ENCODE data around the gene RPS6KA3. TPM values are rescaled to one million over a fixed set of nuclear protein-coding genes. Genes with fewer than 3 reads are reported as not detected.

RPS6KA3 gene
- total RNA-seq, 2 experiments from 2014 or later: 58.7 to 62.0 TPM

DNA sequence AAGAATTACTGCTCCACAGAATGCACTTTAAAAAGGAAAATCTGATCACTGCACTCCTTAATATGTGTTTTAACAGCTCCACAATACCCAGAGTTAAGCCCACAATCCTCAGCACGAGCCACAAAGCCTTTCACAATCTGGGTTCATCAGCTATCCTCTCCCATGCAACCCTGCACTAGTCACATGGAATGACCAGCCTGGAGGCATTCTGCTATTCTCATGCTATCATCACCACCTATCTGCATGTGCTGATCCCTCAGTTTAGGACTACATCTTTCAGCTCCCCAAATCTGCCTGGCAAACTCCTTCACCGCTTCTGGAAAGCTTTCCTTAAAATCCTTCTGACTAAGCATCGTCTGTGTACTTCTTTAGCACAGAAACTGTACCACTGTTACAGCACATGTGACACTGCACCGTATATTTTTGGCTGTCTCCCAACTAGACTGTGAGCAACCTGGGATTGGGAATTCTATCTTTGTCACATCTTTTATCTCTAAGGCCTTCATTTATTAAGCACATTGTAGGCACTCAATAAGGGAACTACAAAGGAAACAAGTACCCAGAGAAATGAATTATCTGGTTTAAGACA is 106.8 kb downstream of the RPS6KA3 start:
- no peaks in the 10 kb centered on the region for H3K27me3 Mint-ChIP-seq
- peaks cover 25% of the 10 kb centered on the region for H3K36me3 Mint-ChIP-seq
- no peak overlapping the region for H3K4me3 Mint-ChIP-seq
- H3K4me1 Mint-ChIP-seq: no peaks in the 10 kb centered on the region
- no peak for DNase-seq
- H3K27ac Mint-ChIP-seq: no peak overlapping the region
- H3K9me3 Mint-ChIP-seq: no peaks in the 10 kb centered on the region

DNA sequence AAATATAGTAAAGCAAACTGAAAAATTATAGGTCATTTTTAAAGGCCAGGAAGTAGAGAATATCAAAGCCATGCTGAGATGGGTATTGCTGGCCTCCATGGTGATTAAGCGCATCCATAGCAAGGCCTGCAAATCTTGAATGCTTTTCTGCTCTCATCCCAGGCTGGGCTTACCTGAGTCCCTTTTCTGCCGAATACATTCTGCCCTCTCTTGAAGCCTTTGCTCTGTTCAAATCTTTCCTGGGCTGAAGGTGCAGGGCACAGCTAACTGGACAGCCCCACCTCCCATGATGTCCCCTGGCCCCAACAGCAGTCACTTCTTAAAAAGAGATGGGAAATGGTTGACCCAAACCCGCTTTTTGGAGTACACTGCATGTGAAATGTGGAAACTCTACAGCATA is 115.0 kb downstream of the RPS6KA3 start:
- no peak for DNase-seq
- no peak overlapping the region for H3K4me3 Mint-ChIP-seq
- peaks cover 5% of the 10 kb centered on the region for H3K4me1 Mint-ChIP-seq

DNA sequence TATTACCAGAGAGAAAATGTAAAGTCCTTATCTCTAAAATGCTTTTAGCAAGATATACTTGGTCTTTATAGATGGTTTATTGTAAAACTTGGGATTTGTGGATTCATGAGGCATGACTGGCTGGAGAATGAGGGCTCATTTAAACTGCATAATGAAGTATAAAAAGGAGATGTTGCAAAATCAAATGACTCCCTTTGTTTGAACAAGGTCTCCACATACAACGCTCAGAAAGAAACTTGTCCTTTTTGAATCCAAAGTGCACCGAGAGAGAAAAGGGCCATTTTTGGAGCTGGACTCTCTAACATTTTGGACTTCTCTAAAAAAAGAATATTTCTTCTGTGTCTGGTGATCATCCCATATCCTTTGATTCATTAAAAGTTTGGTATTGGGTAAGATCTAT is 117.4 kb downstream of the RPS6KA3 start:
- no peaks in the 10 kb centered on the region for H3K27me3 Mint-ChIP-seq
- no peak for DNase-seq
- H3K4me1 Mint-ChIP-seq: peaks cover 12% of the 10 kb centered on the region
- no peak overlapping the region for H3K4me3 Mint-ChIP-seq
- no peak overlapping the region for H3K27ac Mint-ChIP-seq
- H3K9me3 Mint-ChIP-seq: no peaks in the 10 kb centered on the region
- H3K36me3 Mint-ChIP-seq: peaks cover 16% of the 10 kb centered on the region

More for the DNA sequence above, 115.0 kb downstream of the RPS6KA3 start:
- H3K36me3 Mint-ChIP-seq: peaks cover 23% of the 10 kb centered on the region
- no peak overlapping the region for H3K27ac Mint-ChIP-seq
- no peaks in the 10 kb centered on the region for H3K9me3 Mint-ChIP-seq
- H3K27me3 Mint-ChIP-seq: no peaks in the 10 kb centered on the region

DNA sequence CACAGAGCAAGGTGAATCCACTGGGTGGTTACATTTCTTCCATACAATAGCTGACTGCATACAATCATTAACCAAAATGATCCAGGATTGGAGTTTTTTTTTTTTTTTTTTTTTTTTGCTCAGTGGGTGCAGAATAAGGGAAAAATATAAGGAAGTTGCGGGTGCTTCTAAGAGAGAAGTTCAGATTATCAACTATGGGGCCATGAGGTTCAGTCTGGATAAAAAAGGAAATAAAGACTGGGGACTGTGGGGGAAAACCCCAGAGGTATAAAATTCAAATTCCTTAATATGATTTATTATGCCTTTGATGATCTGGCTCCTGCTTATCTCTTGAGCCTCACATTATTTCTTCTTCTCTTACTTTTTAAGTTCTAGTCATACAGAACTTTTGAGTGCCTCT is 119.1 kb downstream of the RPS6KA3 start:
- Mint-ChIP-seq H3K4me1 (peaks cover 19% of the 10 kb centered on the region), H3K4me3 (no peak overlapping the region), H3K9me3 (no peaks in the 10 kb centered on the region), H3K27me3 (no peaks in the 10 kb centered on the region), H3K36me3 (peaks cover 13% of the 10 kb centered on the region), H3K27ac (no peak overlapping the region)
- DNase-seq: no peak

DNA sequence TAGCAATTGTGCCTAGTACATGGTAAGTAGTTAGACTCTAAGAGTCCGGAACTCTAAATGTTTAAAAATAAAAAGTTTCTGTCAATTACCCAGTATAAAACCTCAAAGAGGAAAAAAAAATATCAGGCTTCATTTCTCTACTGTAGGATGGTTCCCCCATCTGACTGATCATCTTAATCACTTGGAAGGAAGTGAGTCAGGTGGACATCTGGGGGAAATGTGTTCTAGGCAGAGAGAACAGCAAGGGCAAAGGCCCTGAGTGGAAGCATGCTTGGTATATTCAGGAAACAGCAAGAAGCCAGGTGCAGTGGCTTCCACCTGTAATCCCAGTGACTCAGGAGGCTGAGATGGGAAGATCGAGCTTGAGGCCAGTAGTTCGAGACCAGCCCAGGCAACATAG is 122.2 kb downstream of the RPS6KA3 start:
- H3K9me3 Mint-ChIP-seq: no peaks in the 10 kb centered on the region
- peaks cover 25% of the 10 kb centered on the region for H3K4me1 Mint-ChIP-seq
- H3K36me3 Mint-ChIP-seq: peaks cover 13% of the 10 kb centered on the region
- no peak for DNase-seq
- no peaks in the 10 kb centered on the region for H3K27me3 Mint-ChIP-seq
- peak overlapping the region; percentile 70 for H3K27ac Mint-ChIP-seq
- no peak overlapping the region for H3K4me3 Mint-ChIP-seq

DNA sequence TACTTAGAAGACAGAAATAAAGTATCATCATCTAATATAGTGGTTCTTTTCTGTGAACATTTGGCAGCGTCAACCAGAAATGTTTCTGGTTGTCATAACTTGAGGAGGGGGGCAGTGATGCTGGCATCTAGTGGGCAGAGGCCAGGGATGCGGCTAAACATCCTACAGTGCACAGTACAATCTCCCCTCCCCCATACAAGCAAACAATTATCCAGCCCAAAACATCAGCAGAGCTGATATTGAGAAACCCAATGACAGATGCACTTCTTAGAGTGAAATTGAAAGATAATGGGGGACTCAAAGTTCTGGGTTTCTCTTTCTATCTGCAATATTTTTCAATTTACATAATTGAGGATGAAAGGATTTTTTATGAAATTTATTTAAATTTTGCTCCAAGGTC is 123.1 kb downstream of the RPS6KA3 start:
- DNase-seq: no peak
- H3K27me3 Mint-ChIP-seq: no peaks in the 10 kb centered on the region
- peaks cover 32% of the 10 kb centered on the region for H3K4me1 Mint-ChIP-seq
- no peaks in the 10 kb centered on the region for H3K9me3 Mint-ChIP-seq
- H3K4me3 Mint-ChIP-seq: no peak overlapping the region
- no peak overlapping the region for H3K27ac Mint-ChIP-seq
- H3K36me3 Mint-ChIP-seq: peaks cover 20% of the 10 kb centered on the region

DNA sequence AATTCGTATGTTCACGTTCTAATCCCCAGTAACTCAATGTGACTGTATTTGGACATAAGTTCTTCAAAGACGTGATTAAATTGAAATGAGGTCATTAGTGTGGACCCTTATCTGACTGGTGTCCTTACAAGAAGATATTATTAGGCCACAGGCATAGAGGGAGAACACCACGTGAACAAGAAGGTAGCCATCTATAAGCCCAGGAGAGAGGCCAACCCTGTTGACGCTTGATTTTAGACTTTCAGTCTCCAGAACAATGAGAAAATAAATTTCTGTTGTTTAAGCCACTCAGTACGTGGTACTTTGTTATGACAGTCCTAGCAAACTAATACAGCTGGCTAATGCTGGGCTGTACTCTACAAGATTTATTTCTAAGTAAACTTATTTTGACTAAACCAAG is 123.6 kb downstream of the RPS6KA3 start:
- Mint-ChIP-seq H3K36me3 (peaks cover 20% of the 10 kb centered on the region), H3K9me3 (no peaks in the 10 kb centered on the region), H3K27me3 (no peaks in the 10 kb centered on the region), H3K4me1 (peaks cover 30% of the 10 kb centered on the region), H3K4me3 (peak overlapping the region; percentile 67), H3K27ac (no peak overlapping the region)
- no peak for DNase-seq

DNA sequence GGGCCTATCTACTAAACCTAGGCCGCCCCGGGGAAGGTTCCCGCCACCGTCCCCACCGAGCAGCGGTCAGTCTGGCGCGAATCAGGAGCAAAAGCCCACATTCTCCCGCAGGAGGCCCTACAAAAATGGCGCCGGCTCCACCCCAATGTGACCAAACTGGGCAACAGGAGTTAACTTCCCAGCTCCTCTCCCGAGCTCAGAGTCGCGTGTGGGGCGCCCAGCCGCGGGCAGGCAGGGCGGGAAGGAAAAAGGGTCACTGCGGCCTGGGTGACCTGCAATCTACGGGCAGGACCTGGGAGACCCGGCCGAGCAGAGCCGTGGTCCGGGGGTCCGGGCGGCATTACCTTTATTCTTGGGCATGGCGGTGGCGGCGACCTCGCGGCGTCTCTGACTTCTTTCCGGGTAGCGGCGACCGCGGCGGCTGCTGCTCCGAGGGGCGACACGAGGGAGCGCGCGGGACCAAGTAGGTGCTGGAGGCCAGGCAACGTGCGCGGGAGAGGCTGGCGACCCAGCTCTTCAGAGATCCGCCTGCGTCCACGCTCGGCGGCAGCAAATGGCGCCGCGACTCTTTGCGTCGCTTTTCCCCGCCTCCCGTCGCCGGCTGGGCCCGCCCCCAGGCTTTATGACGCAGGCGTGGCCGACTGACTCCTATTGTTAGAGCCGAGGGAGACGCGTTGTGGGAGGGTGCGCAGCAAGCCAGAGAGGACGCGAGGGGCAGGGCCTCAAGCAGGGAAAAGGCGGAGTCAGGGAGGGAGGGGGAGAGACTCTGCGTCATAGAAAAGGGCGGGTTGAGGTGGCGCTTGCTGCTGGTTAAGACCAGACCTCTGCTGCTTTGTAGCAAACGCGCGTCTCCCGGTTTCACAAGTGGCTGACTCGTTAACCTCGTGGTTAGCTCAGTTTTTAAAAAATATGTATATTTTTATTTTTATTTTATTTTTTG is 125.2 kb downstream of the RPS6KA3 start, which contains the start of gene EIF1AX:
TSS of gene EIF1AX (minus strand) at position 558 of the 940 bp plus-strand sequence. CDS start at position 360, 198 bp downstream.
- peaks cover 20% of the 10 kb centered on the region for H3K36me3 Mint-ChIP-seq
- H3K4me1 Mint-ChIP-seq: peaks cover 30% of the 10 kb centered on the region
- DNase-seq: peak; percentile 93

DNA sequence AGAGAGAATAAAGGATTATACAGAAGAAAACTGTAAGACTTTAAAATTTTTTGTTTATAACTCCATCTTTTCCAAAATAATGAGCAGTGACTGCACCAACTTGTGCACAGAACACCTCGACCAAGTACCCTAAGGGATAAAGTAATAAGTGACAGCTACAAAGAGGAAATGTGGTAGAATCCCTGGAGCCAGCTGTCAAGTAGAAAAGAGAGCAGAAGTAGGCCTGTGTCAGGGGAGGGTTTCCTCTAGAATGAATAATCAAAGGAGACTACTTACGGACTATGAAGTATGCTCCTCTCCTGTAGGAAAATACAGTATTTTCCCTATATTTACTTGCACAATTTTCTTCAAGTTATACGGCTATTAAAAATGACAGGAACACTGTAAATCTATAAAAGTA is 126.3 kb downstream of the RPS6KA3 start:
- peak overlapping the region; percentile 86 for H3K4me3 Mint-ChIP-seq
- peak overlapping the region; percentile 74 for H3K27ac Mint-ChIP-seq
- no peaks in the 10 kb centered on the region for H3K9me3 Mint-ChIP-seq
- no peak for DNase-seq
- H3K4me1 Mint-ChIP-seq: peaks cover 37% of the 10 kb centered on the region
- H3K36me3 Mint-ChIP-seq: peaks cover 31% of the 10 kb centered on the region
- no peaks in the 10 kb centered on the region for H3K27me3 Mint-ChIP-seq

More for the DNA sequence above, 125.2 kb downstream of the RPS6KA3 start, which contains the start of gene EIF1AX:
- Mint-ChIP-seq H3K4me3 (peak within 1 kb of the TSS; percentile 86), H3K9me3 (no peaks in the 10 kb centered on the region), H3K27me3 (no peaks in the 10 kb centered on the region), H3K27ac (peak within 1 kb of the TSS; percentile 87)

DNA sequence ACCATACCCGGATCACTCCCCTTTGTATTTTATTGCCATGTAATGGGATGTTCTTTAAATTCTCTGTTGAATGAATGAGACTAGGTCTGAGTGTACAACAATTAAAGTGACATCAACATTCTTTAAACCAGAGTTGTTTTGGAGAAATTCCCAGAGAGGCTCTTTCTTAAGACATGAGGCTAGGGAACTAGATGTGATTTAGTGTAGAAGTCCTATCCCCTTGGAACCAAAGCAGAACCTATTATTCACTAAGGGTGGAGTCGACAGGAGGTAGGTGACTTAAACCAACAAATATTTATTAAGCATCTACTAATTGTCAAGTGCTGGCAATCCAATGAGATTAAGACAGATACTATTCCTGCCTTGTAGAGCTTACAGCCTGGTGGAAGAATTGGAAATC is 126.7 kb downstream of the RPS6KA3 start:
- Mint-ChIP-seq H3K27ac (peak overlapping the region; percentile 74), H3K4me1 (peaks cover 37% of the 10 kb centered on the region), H3K4me3 (peak overlapping the region; percentile 86), H3K9me3 (no peaks in the 10 kb centered on the region), H3K36me3 (peaks cover 30% of the 10 kb centered on the region), H3K27me3 (no peaks in the 10 kb centered on the region)
- DNase-seq: no peak

DNA sequence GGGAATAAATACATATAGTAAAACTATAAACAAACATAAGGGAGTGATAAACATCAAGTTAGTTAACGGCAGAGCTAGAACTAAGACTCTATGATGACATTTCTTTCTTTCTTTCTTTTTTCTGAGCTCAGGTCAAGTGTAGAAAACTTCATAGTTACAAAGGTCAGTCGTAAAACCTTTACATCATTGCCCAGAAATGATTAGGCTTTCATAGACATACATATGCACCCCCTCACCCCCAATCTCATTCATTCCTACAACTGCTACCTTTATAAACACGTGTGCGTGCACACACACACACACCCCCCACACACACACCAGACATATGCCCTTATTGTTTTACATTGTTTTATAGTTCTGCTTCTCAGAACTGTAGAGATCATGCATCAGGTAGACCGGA is 130.8 kb downstream of the RPS6KA3 start:
- H3K4me3 Mint-ChIP-seq: no peak overlapping the region
- H3K4me1 Mint-ChIP-seq: peaks cover 23% of the 10 kb centered on the region
- no peaks in the 10 kb centered on the region for H3K27me3 Mint-ChIP-seq
- peak overlapping the region; percentile 30 for H3K27ac Mint-ChIP-seq
- H3K36me3 Mint-ChIP-seq: peaks cover 28% of the 10 kb centered on the region
- no peak for DNase-seq
- no peaks in the 10 kb centered on the region for H3K9me3 Mint-ChIP-seq

DNA sequence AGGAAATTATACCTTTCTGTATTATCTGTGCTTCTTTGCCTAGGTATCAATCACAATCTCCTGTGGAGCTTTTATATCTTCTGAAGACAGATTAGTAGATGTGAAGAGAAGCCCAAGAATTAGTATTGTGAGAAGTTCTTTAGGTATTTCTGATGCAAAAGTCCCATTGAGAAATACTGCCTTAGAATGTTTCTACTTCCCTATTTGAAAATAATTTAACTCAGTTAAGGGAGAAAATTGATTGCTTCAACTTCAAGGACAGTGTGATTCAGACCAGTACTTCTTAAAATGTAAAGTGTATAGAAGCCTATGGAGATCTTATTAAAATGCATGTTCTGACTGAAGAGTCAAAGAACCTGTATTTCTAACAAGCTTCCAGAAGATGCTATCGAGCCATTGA is 134.0 kb downstream of the RPS6KA3 start:
- Mint-ChIP-seq H3K36me3 (peaks cover 11% of the 10 kb centered on the region), H3K9me3 (no peaks in the 10 kb centered on the region), H3K4me3 (no peak overlapping the region), H3K4me1 (peaks cover 12% of the 10 kb centered on the region), H3K27ac (peak overlapping the region; percentile 38), H3K27me3 (no peaks in the 10 kb centered on the region)
- no peak for DNase-seq

DNA sequence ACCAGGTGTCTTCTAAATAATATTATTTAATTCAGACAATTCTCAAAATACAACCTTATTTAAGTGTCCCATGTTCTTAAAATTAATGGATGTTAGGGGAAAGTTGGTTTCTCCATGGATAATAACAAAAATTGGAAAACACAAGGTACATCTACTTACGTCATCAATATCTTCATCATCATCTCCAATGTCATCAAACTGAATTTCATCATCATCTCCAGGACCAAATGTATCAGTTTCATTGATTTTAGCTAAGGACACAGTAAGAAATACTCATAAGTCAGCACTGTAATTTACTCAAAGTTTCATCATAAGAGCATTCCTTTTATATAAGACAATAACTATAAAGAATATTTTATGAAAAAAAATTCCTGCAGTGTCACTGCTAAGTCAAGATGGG is 136.4 kb downstream of the RPS6KA3 start:
- no peaks in the 10 kb centered on the region for H3K36me3 Mint-ChIP-seq
- H3K4me1 Mint-ChIP-seq: peaks cover 2% of the 10 kb centered on the region
- H3K27ac Mint-ChIP-seq: no peak overlapping the region
- no peaks in the 10 kb centered on the region for H3K9me3 Mint-ChIP-seq
- no peak for DNase-seq
- no peak overlapping the region for H3K4me3 Mint-ChIP-seq
- no peaks in the 10 kb centered on the region for H3K27me3 Mint-ChIP-seq

DNA sequence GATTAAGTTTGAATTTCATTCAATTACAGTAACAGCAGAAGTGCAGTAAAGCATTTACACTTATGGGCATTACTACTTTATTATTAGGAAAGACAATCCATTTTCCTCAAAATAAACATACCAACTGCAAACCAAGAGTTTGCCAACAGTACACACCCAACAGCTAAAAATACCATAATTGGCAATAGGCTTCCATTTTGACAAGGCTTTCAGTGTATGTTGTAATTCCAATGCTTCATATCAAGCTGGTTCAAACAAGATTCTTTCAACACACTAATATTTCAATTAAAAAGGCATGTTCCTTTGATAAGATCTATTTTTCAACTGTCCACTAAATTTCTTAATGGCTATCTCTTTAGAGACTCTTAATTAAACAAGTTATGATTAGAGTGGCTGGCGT is 137.2 kb downstream of the RPS6KA3 start:
- no peaks in the 10 kb centered on the region for H3K27me3 Mint-ChIP-seq
- no peak for DNase-seq
- no peaks in the 10 kb centered on the region for H3K9me3 Mint-ChIP-seq
- no peak overlapping the region for H3K4me3 Mint-ChIP-seq
- H3K36me3 Mint-ChIP-seq: no peaks in the 10 kb centered on the region
- H3K27ac Mint-ChIP-seq: no peak overlapping the region
- H3K4me1 Mint-ChIP-seq: peaks cover 2% of the 10 kb centered on the region

DNA sequence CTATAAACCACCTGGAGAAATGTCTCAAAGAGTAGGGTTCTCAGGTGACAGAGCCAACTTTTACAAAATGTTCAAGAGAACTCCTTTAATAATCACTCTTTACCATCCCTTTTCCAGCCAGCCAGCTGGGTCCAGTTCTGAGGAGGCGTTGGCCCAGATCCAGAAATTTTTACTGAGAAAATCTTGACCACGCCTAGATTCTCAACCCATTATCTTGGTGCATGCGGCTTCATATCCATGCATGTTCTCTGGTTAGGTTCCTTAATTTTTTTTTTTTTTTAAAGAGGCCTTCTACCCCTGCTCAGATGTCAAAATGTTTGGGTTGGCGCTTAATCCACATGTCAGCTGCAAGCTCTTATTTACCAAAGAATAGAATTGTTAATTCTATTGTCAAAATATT is 138.0 kb downstream of the RPS6KA3 start:
- H3K27me3 Mint-ChIP-seq: no peaks in the 10 kb centered on the region
- DNase-seq: no peak
- H3K4me3 Mint-ChIP-seq: no peak overlapping the region
- H3K27ac Mint-ChIP-seq: no peak overlapping the region
- peaks cover 2% of the 10 kb centered on the region for H3K4me1 Mint-ChIP-seq
- H3K9me3 Mint-ChIP-seq: no peaks in the 10 kb centered on the region
- H3K36me3 Mint-ChIP-seq: peaks cover 3% of the 10 kb centered on the region

Measured in activated naive CD8-positive, alpha-beta T cell treated with anti-CD3 and anti-CD28 coated beads for 36 hours (primary cell).